ENCODE results near the gene MOSPD3.

GRCh38 chr7:100641860-100642533 is 29.7 kb downstream of the MOSPD3 start:
- no peak for TF ChIP-seq CTCF (IDR thresholded peaks at IDR 0.05)
- no peak for TF ChIP-seq POLR2A (IDR thresholded peaks at IDR 0.05)
